Stimulated activated CD8-positive, alpha-beta memory T cell treated with anti-CD3 and anti-CD28 coated beads, Interleukin-7, amount 100 ng/mL, for 48 hours (primary cell): ENCODE data around the gene NCL.
"Not testable (repeated sequence)": the region's sequence is repeated elsewhere in the genome, so short reads cannot be mapped to it uniquely, and the experiment has no call there.

ENCODE experiments used
- DNase-seq, 2 donors: peaks; one replicate each; pipeline ENCODE4 v3.0.0-alpha.2; 2020; ENCODE audit warnings: low read depth in 1 of 2; ENCODE audit errors: extremely low read depth in 1 of 2

The NCL gene

DNA sequence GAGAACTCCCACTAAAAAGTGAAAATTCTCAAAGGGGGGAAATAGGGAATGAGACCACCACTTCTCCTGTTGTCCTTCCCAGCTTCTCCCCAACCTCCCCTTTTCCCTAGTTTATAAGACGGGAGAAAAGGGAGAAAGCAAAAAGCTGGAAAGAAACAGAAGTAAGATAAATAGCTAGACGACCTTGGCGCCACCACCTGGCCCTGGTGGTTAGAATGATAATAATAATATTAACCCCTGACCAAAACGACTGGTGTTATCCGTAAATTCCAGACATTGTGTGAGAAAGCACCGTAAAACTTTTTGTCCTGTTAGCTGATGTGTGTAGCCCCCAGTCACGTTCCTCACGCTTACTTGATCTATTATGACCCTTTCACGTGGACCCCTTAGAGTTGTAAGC lies 56.0 kb downstream of the NCL start:
- not testable (repeated sequence) for DNase-seq

DNA sequence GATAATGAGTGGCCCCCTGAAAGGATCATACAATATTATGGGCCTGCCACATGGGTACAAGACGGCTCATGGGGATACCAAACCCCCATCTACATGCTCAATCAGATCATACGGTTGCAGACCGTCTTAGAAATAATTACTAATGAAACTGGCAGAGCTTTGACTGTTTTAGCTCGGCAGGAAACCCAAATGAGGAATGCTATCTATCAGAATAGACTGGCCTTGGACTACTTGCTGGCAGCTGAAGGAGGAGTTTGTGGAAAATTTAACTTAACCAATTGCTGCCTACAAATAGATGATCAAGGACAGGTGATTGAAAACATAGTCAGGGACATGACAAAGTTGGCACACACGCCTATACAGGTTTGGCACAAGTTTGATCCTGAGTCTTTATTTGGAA lies 56.6 kb downstream of the NCL start:
- not testable (repeated sequence) for DNase-seq

GRCh38 chr2:231405601-231406367 lies 58.5 kb downstream of the NCL start:
- DNase-seq: peak in 1 of 2 donors; percentile 29

DNA sequence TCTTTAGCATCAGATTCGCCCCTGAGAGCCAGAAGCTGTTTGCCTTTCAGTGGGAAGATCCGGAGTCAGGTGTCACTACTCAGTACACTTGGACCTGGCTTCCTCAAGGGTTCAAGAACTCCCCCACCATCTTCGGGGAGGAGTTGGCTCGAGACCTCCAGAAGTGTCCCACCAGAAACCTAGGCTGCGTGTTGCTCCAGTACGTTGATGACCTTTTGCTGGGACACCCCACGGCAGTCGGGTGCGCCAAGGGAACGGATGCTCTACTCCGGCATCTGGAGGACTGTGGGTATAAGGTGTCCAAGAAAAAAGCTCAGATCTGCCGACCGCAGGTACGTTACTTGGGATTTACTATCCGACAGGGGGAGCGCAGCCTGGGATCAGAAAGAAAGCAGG lies 60.1 kb downstream of the NCL start:
- not testable (repeated sequence) for DNase-seq
